Measurements from ENCODE around the gene CRYBA1. TPM values are rescaled to one million over a fixed set of nuclear protein-coding genes. Genes with fewer than 3 reads are reported as not detected.
A peak's percentile ranks its signal among the peaks of the same experiment; 100 is the strongest.
"Not testable (repeated sequence)": the region's sequence is repeated elsewhere in the genome, so short reads cannot be mapped to it uniquely, and the experiment has no call there.

The CRYBA1 gene
- total RNA-seq, 1 donor from 2014 or later: not detected

GRCh38 chr17:29225396-29225795 is 21.3 kb upstream of the CRYBA1 start:
- no peak overlapping the region for H3K4me3 Mint-ChIP-seq (ENCODE audit: unreplicated experiment)
- DNase-seq (ENCODE audit: low spot score): no peak
- peaks cover 1% of the 10 kb centered on the region for H3K27me3 Mint-ChIP-seq (ENCODE audit: unreplicated experiment)
- H3K9me3 Mint-ChIP-seq (ENCODE audit: unreplicated experiment): no peaks in the 10 kb centered on the region
- H3K27ac Mint-ChIP-seq (ENCODE audit: unreplicated experiment): peak overlapping the region; percentile 0
- peaks cover 4% of the 10 kb centered on the region for H3K4me1 Mint-ChIP-seq (ENCODE audit: unreplicated experiment)
- TF ChIP-seq CTCF (IDR thresholded peaks at IDR 0.05; ENCODE audit: unreplicated experiment): no peak
- no peaks in the 10 kb centered on the region for H3K36me3 Mint-ChIP-seq (ENCODE audit: low read depth, unreplicated experiment)

GRCh38 chr17:29233301-29233700 is 13.4 kb upstream of the CRYBA1 start:
- Mint-ChIP-seq H3K9me3 (ENCODE audit: unreplicated experiment) (no peaks in the 10 kb centered on the region), H3K4me3 (ENCODE audit: unreplicated experiment) (no peak overlapping the region), H3K27me3 (ENCODE audit: unreplicated experiment) (no peaks in the 10 kb centered on the region), H3K36me3 (ENCODE audit: low read depth, unreplicated experiment) (no peaks in the 10 kb centered on the region), H3K27ac (ENCODE audit: unreplicated experiment) (no peak overlapping the region), H3K4me1 (ENCODE audit: unreplicated experiment) (no peaks in the 10 kb centered on the region)
- no peak for TF ChIP-seq CTCF (IDR thresholded peaks at IDR 0.05; ENCODE audit: unreplicated experiment)
- DNase-seq (ENCODE audit: low spot score): no peak

- not testable (repeated sequence) for H3K27ac Mint-ChIP-seq (ENCODE audit: unreplicated experiment); H3K27me3 Mint-ChIP-seq (ENCODE audit: unreplicated experiment); H3K4me3 Mint-ChIP-seq (ENCODE audit: unreplicated experiment)
Measured at GRCh38 chr17:29234972-29235371, 11.7 kb upstream of the CRYBA1 start.

GRCh38 chr17:29235904-29236303 is 10.8 kb upstream of the CRYBA1 start:
- no peak for DNase-seq (ENCODE audit: low spot score)
- H3K9me3 Mint-ChIP-seq (ENCODE audit: unreplicated experiment): no peaks in the 10 kb centered on the region
- H3K27ac Mint-ChIP-seq (ENCODE audit: unreplicated experiment): no peak overlapping the region
- H3K4me1 Mint-ChIP-seq (ENCODE audit: unreplicated experiment): no peaks in the 10 kb centered on the region
- no peaks in the 10 kb centered on the region for H3K27me3 Mint-ChIP-seq (ENCODE audit: unreplicated experiment)
- no peak overlapping the region for H3K4me3 Mint-ChIP-seq (ENCODE audit: unreplicated experiment)
- no peak for TF ChIP-seq CTCF (IDR thresholded peaks at IDR 0.05; ENCODE audit: unreplicated experiment)
- no peaks in the 10 kb centered on the region for H3K36me3 Mint-ChIP-seq (ENCODE audit: low read depth, unreplicated experiment)

More at GRCh38 chr17:29234972-29235371, 11.7 kb upstream of the CRYBA1 start:
- not testable (repeated sequence) for H3K9me3 Mint-ChIP-seq (ENCODE audit: unreplicated experiment); H3K36me3 Mint-ChIP-seq (ENCODE audit: low read depth, unreplicated experiment); H3K4me1 Mint-ChIP-seq (ENCODE audit: unreplicated experiment); DNase-seq (ENCODE audit: low spot score)

GRCh38 chr17:29237476-29238132 is 9.1 kb upstream of the CRYBA1 start:
- no peaks in the 10 kb centered on the region for H3K9me3 Mint-ChIP-seq (ENCODE audit: unreplicated experiment)
- H3K4me1 Mint-ChIP-seq (ENCODE audit: unreplicated experiment): no peaks in the 10 kb centered on the region
- H3K36me3 Mint-ChIP-seq (ENCODE audit: low read depth, unreplicated experiment): no peaks in the 10 kb centered on the region
- no peak overlapping the region for H3K27ac Mint-ChIP-seq (ENCODE audit: unreplicated experiment)
- no peak for TF ChIP-seq CTCF (IDR thresholded peaks at IDR 0.05; ENCODE audit: unreplicated experiment)
- no peak overlapping the region for H3K4me3 Mint-ChIP-seq (ENCODE audit: unreplicated experiment)
- DNase-seq (ENCODE audit: low spot score): no peak
- no peaks in the 10 kb centered on the region for H3K27me3 Mint-ChIP-seq (ENCODE audit: unreplicated experiment)

Data from endothelial cell (in vitro differentiated cells).